HFF-Myc (cell line): ENCODE measurements around the gene MEIS2.

Source experiments
- DNase-seq: peaks from one replicate; pipeline ENCODE4 v3.0.0-alpha.2; 2011; ENCODE audit warnings: low read depth; ENCODE audit errors: extremely low read depth
- H3K4me3 ChIP-seq: replicated peaks from 2 replicates; pipeline ENCODE4 v1.5.1; 2011; ENCODE audit warnings: low read depth, mild to moderate bottlenecking, control low read depth, low read length
- TF ChIP-seq, protein P1 (sequence below): IDR thresholded peaks from 2 replicates; pipeline ENCODE4 v1.5.1; 2012; ENCODE audit warnings: mild to moderate bottlenecking, low read depth, low read length, control low read depth; ENCODE audit errors: missing control alignments

MEIS2 gene

GRCh38 chr15:37086521-37086920 lies 13.8 kb downstream of the MEIS2 start:
- TF ChIP-seq, protein P1, sequence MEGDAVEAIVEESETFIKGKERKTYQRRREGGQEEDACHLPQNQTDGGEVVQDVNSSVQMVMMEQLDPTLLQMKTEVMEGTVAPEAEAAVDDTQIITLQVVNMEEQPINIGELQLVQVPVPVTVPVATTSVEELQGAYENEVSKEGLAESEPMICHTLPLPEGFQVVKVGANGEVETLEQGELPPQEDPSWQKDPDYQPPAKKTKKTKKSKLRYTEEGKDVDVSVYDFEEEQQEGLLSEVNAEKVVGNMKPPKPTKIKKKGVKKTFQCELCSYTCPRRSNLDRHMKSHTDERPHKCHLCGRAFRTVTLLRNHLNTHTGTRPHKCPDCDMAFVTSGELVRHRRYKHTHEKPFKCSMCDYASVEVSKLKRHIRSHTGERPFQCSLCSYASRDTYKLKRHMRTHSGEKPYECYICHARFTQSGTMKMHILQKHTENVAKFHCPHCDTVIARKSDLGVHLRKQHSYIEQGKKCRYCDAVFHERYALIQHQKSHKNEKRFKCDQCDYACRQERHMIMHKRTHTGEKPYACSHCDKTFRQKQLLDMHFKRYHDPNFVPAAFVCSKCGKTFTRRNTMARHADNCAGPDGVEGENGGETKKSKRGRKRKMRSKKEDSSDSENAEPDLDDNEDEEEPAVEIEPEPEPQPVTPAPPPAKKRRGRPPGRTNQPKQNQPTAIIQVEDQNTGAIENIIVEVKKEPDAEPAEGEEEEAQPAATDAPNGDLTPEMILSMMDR, result no peak
- no peak overlapping the region for H3K4me3 ChIP-seq
- no peak for DNase-seq

- no peak overlapping the region for H3K4me3 ChIP-seq
- no peak for DNase-seq
These were observed 14.2 kb downstream of the MEIS2 start for GRCh38 chr15:37086120-37086519.

DNA sequence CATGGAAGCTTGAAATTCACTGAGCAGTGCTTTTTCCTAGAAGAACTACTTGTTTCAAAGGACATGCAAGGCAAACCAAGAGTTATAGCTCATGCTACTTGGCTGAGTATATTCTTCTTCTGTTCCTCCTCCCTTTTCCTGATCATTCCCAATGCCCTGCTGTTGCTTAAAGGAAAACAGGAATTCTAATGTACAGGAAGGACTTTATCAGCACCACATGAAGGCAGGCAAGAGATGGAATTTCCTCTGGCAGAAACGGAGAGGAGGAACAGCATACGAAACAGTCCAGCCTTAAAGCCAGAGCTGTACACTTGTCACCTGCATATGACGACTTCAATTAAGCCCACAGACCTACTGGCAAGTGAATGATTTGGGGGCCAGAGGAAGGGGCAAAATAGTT lies 15.7 kb downstream of the MEIS2 start:
- H3K4me3 ChIP-seq, result no peak overlapping the region
- TF ChIP-seq, protein P1, result no peak
- no peak for DNase-seq

More at GRCh38 chr15:37086120-37086519, 14.2 kb downstream of the MEIS2 start:
- TF ChIP-seq, protein P1, result no peak

DNA sequence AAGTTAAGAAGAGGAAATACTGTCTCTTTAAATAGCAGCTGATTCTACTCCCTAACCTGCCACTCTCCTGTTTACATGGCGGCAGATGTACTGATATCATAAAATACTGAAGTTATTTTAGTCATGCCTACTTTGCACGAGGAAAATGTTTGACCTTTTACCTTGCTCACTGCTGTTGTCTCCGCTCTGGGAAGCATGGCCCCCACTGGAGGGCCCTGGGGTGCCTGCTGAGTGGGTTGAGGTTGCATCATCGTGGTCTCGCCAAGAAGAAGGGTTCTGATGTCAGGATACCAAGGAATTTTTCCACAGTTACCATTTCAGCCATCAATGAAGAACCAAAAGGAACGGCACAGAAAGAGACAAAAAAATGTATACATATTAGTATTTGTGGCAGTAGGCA lies 16.7 kb downstream of the MEIS2 start:
- no peak overlapping the region for H3K4me3 ChIP-seq
- TF ChIP-seq, protein P1, result no peak
- DNase-seq, result no peak

DNA sequence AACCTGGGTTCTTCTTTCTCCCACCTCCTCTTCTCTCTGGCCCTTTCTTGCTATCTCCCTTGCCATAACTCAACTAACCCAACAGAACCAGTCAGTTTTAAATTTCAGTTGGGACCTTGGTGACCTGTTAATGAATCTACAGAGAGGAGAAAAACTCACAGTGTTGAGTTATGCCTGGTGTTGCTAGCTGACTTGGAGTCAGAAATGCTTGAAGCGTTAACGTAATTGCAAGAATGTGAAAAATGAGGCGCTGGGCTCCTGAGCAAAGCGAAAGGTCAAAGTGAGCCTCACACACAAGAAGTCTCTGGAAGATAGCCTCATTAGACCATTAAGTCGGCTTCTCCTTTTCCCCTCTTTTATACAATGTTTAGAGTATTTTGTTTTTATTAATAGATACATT lies 18.4 kb downstream of the MEIS2 start:
- TF ChIP-seq, protein P1, result no peak
- no peak overlapping the region for H3K4me3 ChIP-seq
- no peak for DNase-seq

GRCh38 chr15:37080261-37080921 lies 20.0 kb downstream of the MEIS2 start:
- DNase-seq, result no peak
- TF ChIP-seq, protein P1, result no peak
- H3K4me3 ChIP-seq, result no peak overlapping the region

DNA sequence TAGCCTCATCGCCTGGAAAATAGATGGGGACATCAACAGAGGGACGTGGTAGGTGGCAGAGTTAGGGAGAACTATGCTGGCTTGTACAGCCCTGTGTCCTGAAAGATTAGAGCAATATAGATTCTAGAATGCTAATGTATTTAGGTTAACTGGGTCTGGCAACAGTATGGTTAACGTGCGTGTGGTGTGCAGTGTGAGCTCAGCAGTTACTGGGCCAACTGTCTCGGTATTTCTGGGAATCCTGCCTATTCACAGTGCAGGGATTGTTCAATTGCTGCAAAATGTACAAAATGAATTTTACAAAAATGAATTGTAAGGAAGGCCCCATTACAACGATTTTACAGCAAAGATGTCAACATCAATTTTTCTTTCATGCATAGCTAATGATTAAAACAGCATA lies 20.6 kb downstream of the MEIS2 start:
- DNase-seq, result no peak

More for the DNA sequence above, 20.6 kb downstream of the MEIS2 start:
- TF ChIP-seq, protein P1, result no peak
- H3K4me3 ChIP-seq, result no peak overlapping the region
